Forelimb muscle (tissue), 1 donor: Measurements from ENCODE around the gene STXBP6. TPM values are rescaled to one million over a fixed set of nuclear protein-coding genes. Genes with fewer than 3 reads are reported as not detected.
"Not testable (repeated sequence)": the region's sequence is repeated elsewhere in the genome, so short reads cannot be mapped to it uniquely, and the experiment has no call there.

ENCODE experiments used
- DNase-seq: peaks from one replicate; pipeline ENCODE4 v3.0.0-alpha.2; 2013; ENCODE audit warnings: low read depth
- polyA plus RNA-seq: library from polyadenylated mRNA; unstranded; fragments of 120-200 nt; gene quantifications from one replicate; pipeline ENCODE4 v1.2.1, GENCODE V29; 2013; ENCODE audit not compliant: insufficient read length

STXBP6 gene
- polyA plus RNA-seq, 1 donor, result 15.4 TPM

- no peak for DNase-seq
Measured at GRCh38 chr14:24858052-24858451, 191.9 kb downstream of the STXBP6 start.

- DNase-seq, result no peak
Measured at GRCh38 chr14:24857277-24857676, 192.7 kb downstream of the STXBP6 start.

- DNase-seq, result no peak
Measured at GRCh38 chr14:24853446-24853845, 196.5 kb downstream of the STXBP6 start.

GRCh38 chr14:24852312-24853060 lies 197.5 kb downstream of the STXBP6 start:
- no peak for DNase-seq

GRCh38 chr14:24851837-24852236 lies 198.1 kb downstream of the STXBP6 start:
- no peak for DNase-seq

- no peak for DNase-seq
Measured at GRCh38 chr14:24851406-24851805, 198.5 kb downstream of the STXBP6 start.

- DNase-seq, result no peak
Measured at GRCh38 chr14:24850072-24850471, 199.9 kb downstream of the STXBP6 start.

- no peak for DNase-seq
Measured at GRCh38 chr14:24849471-24849870, 200.5 kb downstream of the STXBP6 start.

GRCh38 chr14:24848102-24848790 lies 201.7 kb downstream of the STXBP6 start:
- DNase-seq, result no peak

- no peak for DNase-seq
Measured at GRCh38 chr14:24847568-24848095, 202.3 kb downstream of the STXBP6 start.

GRCh38 chr14:24846261-24846660 lies 203.7 kb downstream of the STXBP6 start:
- DNase-seq, result no peak

GRCh38 chr14:24845851-24846250 lies 204.1 kb downstream of the STXBP6 start:
- DNase-seq, result no peak

GRCh38 chr14:24844011-24844410 lies 205.9 kb downstream of the STXBP6 start:
- no peak for DNase-seq

- no peak for DNase-seq
Measured at GRCh38 chr14:24843494-24843893, 206.5 kb downstream of the STXBP6 start.

- DNase-seq, result no peak
Measured at GRCh38 chr14:24840204-24840893, 209.6 kb downstream of the STXBP6 start.

GRCh38 chr14:24839617-24840203 lies 210.2 kb downstream of the STXBP6 start:
- no peak for DNase-seq

GRCh38 chr14:24838945-24839616 lies 210.9 kb downstream of the STXBP6 start:
- DNase-seq, result no peak

GRCh38 chr14:24837280-24838046 lies 212.5 kb downstream of the STXBP6 start:
- DNase-seq, result no peak

GRCh38 chr14:24836324-24836723 lies 213.6 kb downstream of the STXBP6 start:
- DNase-seq, result not testable (repeated sequence)

GRCh38 chr14:24834956-24835355 lies 215.0 kb downstream of the STXBP6 start:
- no peak for DNase-seq

GRCh38 chr14:24833385-24833784 lies 216.6 kb downstream of the STXBP6 start:
- no peak for DNase-seq
